HEK293T (cell line): ENCODE results near the gene HMGXB4.
A peak's percentile ranks its signal among the peaks of the same experiment; 100 is the strongest.
"Not testable (repeated sequence)": the region's sequence is repeated elsewhere in the genome, so short reads cannot be mapped to it uniquely, and the experiment has no call there.

Experiments used
- CTCF ChIA-PET: fragments of 350-600 bp; formaldehyde crosslinking; extraction: SDS; loops from one replicate; lab custom pipeline; 2021; ENCODE audit warnings: antibody characterized with exemption, inconsistent platforms; lab: Yijun Ruan, JAX
- POLR2A ChIA-PET: fragments of 350-600 bp; formaldehyde crosslinking; extraction: SDS; loops from one replicate; lab custom pipeline; 2020; ENCODE audit warnings: antibody characterized with exemption, inconsistent platforms; lab: Yijun Ruan, JAX
- DNase-seq: peaks from one replicate; pipeline ENCODE4 v3.0.0; 2012; ENCODE audit warnings: mixed read lengths; ENCODE audit errors: extremely low spot score
- ARNT ChIP-seq: fragments of 450-650 bp; IDR thresholded peaks from 2 replicates; pipeline ENCODE4 v1.6.1; 2017; ENCODE audit warnings: mild to moderate bottlenecking
- BHLHE40 ChIP-seq: fragments of 450-650 bp; IDR thresholded peaks from 2 replicates; pipeline ENCODE4 v1.6.1; 2016; ENCODE audit warnings: mild to moderate bottlenecking, moderate library complexity, borderline replicate concordance
- CTBP1 ChIP-seq: fragments of 450-650 bp; IDR thresholded peaks from 2 replicates; pipeline ENCODE4 v1.6.1; 2016; ENCODE audit warnings: borderline replicate concordance
- ELF4 ChIP-seq: fragments of 450-650 bp; IDR thresholded peaks from 2 replicates; pipeline ENCODE4 v1.6.1; 2017; ENCODE audit warnings: antibody characterized with exemption
- FOXA1 ChIP-seq: fragments of 450-650 bp; IDR thresholded peaks from 2 replicates; pipeline ENCODE4 v1.6.1; 2016; ENCODE audit warnings: mild to moderate bottlenecking
- FOXK2 ChIP-seq: fragments of 450-650 bp; IDR thresholded peaks from 2 replicates; pipeline ENCODE4 v1.6.1; 2016; ENCODE audit warnings: mild to moderate bottlenecking
- FOXM1 ChIP-seq: fragments of 450-650 bp; IDR thresholded peaks from 2 replicates; pipeline ENCODE4 v1.6.1; 2017; ENCODE audit warnings: mild to moderate bottlenecking, borderline replicate concordance
- HDGF ChIP-seq: fragments of 450-650 bp; IDR thresholded peaks from 2 replicates; pipeline ENCODE4 v1.6.1; 2017; ENCODE audit warnings: antibody characterized with exemption, borderline replicate concordance
- L3MBTL2 ChIP-seq: fragments of 450-650 bp; conservative IDR thresholded peaks from 2 replicates; pipeline ENCODE4 v1.6.1; 2016; ENCODE audit warnings: mild to moderate bottlenecking
- LEF1 ChIP-seq: fragments of 450-650 bp; IDR thresholded peaks from 2 replicates; pipeline ENCODE4 v1.6.1; 2017; ENCODE audit warnings: mild to moderate bottlenecking, borderline replicate concordance
- NFRKB ChIP-seq: fragments of 450-650 bp; IDR thresholded peaks from 2 replicates; pipeline ENCODE4 v1.6.1; 2016; ENCODE audit warnings: mild to moderate bottlenecking, moderate library complexity
- PKNOX1 ChIP-seq: fragments of 450-650 bp; IDR thresholded peaks from 2 replicates; pipeline ENCODE4 v1.6.1; 2016
- SP1 ChIP-seq: fragments of 450-650 bp; IDR thresholded peaks from 2 replicates; pipeline ENCODE4 v1.6.1; 2017
- SUZ12 ChIP-seq: fragments of 450-650 bp; IDR thresholded peaks from 2 replicates; pipeline ENCODE4 v1.6.1; 2016; ENCODE audit warnings: mild to moderate bottlenecking
- TARDBP ChIP-seq: fragments of 450-650 bp; IDR thresholded peaks from 2 replicates; pipeline ENCODE4 v1.6.1; 2016
- ZNF384 ChIP-seq: fragments of 450-650 bp; IDR thresholded peaks from 2 replicates; pipeline ENCODE4 v1.6.1; 2016

The HMGXB4 gene

DNA sequence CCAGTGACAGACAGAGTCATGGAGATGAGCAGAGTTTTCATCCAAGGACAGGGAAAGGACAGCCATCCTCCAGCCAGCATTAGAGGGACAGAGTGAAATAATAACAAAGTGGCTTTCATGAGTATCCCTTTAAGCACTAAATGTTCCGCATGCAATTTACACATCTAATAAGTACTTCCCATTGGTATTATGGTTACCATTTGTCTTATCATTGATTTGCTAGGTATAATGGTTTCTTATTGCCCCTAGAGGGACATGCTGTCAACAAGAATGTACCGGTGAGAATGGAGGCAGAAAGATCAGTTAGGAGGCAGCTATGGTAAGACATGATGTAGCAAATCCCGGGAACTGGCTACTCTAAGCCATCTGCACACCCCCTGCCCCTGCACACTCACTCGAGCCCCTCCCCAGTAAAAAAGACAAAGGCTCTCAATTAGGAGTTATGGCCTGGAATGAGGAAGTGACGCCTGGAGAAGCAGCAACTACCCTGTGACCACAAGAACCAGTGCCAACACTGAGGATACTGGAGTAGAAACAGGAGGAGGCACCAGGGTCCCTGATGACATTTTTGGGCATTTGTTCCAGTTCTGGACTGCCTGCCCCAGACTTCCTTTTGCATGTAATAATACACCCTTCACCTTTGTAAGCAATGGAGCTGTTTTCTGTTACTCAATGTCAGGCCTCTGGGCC lies 30.2 kb upstream of the HMGXB4 start:
- DNase-seq = no peak
- ChIA-PET CTCF (no interaction called here), POLR2A (interaction anchor here (1.1 kb wide), 1 partner anchor 25 kb away, joined by 3 read pairs; no protein-coding TSS in a partner anchor)
- no peak for TF ChIP-seq CTBP1
- TF ChIP-seq PKNOX1 = no peak
- TF ChIP-seq HDGF = no peak
- no peak for TF ChIP-seq FOXM1
- TF ChIP-seq BHLHE40 = no peak
- TF ChIP-seq NFRKB = no peak

DNA sequence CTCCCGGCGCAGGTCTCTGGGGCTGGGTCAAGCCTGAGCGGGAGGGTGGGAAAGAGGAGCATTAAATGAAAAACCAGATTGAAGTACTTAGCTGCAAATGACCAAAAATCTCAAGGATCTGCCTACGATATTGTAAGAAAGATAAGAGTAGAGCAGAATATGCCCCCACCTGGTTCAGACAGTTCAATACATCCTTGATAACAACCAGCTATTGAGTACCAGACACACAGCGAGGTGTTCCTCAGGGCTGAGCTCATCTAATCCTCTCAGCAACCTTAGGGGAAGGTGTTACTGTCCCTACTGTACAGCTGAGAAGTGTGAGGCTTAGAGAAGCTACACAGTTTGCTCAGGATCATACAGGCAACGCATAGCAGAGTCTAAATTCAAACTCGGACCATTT lies 27.4 kb upstream of the HMGXB4 start:
- TF ChIP-seq FOXM1 = no peak
- TF ChIP-seq SP1 = no peak
- no peak for TF ChIP-seq PKNOX1
- no peak for TF ChIP-seq CTBP1
- no peak for TF ChIP-seq LEF1
- no peak for TF ChIP-seq NFRKB
- TF ChIP-seq TARDBP = no peak
- TF ChIP-seq FOXK2 = no peak
- TF ChIP-seq BHLHE40 = no peak
- TF ChIP-seq HDGF = no peak
- TF ChIP-seq L3MBTL2 = no peak
- no peak for TF ChIP-seq FOXA1
- no peak for TF ChIP-seq ARNT
- no peak for TF ChIP-seq ELF4
- CTCF ChIA-PET = interaction anchor here (0.5 kb wide), 1 partner anchor 10 kb away, joined by 6 read pairs; no protein-coding TSS in a partner anchor
- DNase-seq = no peak

DNA sequence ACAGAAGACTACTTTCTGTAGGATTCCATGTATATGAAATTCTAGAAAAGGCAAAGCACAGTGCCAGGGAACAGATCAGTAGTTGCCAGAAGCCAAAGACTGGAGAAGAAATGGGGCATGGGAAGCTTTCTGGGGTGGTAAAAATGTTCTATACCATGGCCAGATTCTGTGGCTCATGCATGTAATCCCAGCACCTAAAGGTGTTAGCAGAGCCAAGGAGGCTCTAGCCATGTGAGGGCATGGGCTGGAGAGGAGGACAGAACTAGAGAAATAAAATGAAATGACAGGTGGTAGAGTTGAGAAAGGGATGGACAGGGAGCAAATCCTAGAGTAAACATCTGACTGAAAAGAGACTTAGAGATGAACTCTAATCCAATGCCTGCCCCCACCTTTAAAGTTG lies 26.9 kb upstream of the HMGXB4 start:
- no peak for TF ChIP-seq BHLHE40
- TF ChIP-seq ZNF384 = no peak
- TF ChIP-seq SP1 = no peak
- no peak for TF ChIP-seq ARNT
- TF ChIP-seq NFRKB = no peak
- no peak for TF ChIP-seq HDGF
- no peak for TF ChIP-seq PKNOX1
- no peak for TF ChIP-seq LEF1
- no peak for TF ChIP-seq FOXM1
- TF ChIP-seq CTBP1 = no peak
- TF ChIP-seq FOXA1 = no peak
- TF ChIP-seq FOXK2 = no peak
- no peak for TF ChIP-seq SUZ12
- no peak for TF ChIP-seq L3MBTL2
- TF ChIP-seq TARDBP = no peak
- no peak for TF ChIP-seq ELF4
- no peak for DNase-seq
- CTCF ChIA-PET = interaction anchor here (0.9 to 2.0 kb wide), 3 partner anchors 24 to 108 kb away, joined by 3 to 11 read pairs (median 3); partner anchors contain the start of gene HMGXB4
- POLR2A ChIA-PET = interaction anchor here (1.2 kb wide), 1 partner anchor 25 kb away, joined by 4 read pairs; no protein-coding TSS in a partner anchor

More for the DNA sequence above, 27.4 kb upstream of the HMGXB4 start:
- POLR2A ChIA-PET = interaction anchor here (1.2 kb wide), 1 partner anchor 25 kb away, joined by 4 read pairs; no protein-coding TSS in a partner anchor

- ChIA-PET CTCF (interaction anchor here (0.7 to 2.0 kb wide), 19 partner anchors 8 to 109 kb away, joined by 3 to 11 read pairs (median 4); partner anchors contain the start of genes HMGXB4 and TOM1), POLR2A (no interaction called here)
- DNase-seq = no peak
- TF ChIP-seq L3MBTL2 = no peak; the same call in 1 of the 2 replicates
- no peak for TF ChIP-seq NFRKB
- TF ChIP-seq BHLHE40 = no peak
- no peak for TF ChIP-seq CTBP1
- TF ChIP-seq LEF1 = no peak
- no peak for TF ChIP-seq SUZ12
Measured at GRCh38 chr22:35230839-35231584, 26.3 kb upstream of the HMGXB4 start.

DNA sequence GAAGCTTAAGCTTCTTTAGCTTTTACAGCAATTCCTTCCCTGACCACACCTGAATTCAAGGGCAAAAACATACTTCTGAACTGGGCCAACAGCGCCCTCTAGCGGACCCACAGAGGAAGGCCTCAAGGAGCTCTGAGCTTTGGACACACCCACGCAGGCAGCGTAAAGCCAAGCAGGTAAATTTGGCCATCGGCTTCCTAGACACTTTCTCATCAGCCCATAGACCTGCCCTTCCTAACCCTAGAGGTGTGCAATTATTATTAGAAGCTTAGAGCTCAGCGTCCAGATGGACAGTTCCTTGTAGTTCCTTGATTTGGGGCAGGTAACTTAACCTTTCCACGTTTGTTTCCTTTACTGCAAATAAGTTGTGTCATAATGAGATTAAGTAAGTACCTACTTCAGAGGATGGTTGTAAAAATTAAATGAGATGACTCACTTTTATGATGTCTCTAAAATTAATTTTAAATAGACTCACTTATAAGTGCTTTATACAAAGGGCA lies 25.7 kb upstream of the HMGXB4 start:
- peak; percentile 88 for DNase-seq
- TF ChIP-seq BHLHE40 = no peak
- ChIA-PET POLR2A (no interaction called here), CTCF (interaction anchor here (0.5 to 2.0 kb wide), 22 partner anchors 9 to 1752 kb away, joined by 3 to 11 read pairs (median 4); partner anchors contain the start of genes HMGXB4 and TOM1)

DNA sequence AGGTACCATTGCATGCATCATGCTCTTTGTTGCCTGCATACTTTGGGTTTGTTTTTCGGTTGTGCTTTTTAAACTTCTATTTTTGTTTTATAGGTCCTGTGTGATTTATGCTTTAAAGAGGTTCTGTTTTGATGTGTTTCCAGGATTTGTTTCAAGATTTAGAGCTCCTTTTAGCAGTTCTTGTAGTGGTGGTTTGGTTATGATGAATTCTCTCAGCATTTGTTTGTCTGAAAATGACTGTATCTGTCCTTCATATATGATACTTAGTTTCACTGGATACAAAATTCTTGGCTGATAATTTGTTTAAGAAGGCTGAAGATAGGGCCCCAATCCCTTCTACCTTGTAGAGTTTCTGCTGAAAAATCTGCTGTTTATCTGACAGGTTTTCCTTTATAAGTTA lies 18.5 kb upstream of the HMGXB4 start:
- DNase-seq, POLR2A ChIA-PET, CTCF ChIA-PET: not testable (repeated sequence)

DNA sequence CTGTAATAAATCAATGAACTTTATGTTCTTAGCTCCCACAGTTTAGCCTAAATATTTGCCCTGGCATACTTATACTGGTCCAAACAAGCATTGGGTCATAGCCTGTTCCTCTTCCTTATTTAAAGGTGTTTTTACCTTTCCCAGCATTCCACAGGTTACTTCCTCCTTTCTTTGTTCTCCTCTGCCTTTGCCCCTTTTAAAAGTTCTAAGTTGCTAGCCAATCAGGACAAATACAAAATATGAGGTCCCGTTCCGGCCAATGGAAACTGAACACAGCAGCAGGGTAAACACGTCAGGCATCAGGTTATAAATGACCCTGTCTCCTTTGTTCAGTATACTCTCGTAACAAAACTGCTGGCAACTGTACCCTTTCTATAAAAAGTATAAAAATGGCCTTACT lies 12.8 kb upstream of the HMGXB4 start:
- CTCF ChIA-PET = interaction anchor here (1.8 kb wide), 1 partner anchor 13 kb away, joined by 7 read pairs; no protein-coding TSS in a partner anchor
- POLR2A ChIA-PET, DNase-seq: not testable (repeated sequence)
